ENCODE measurements around the gene EFCAB11. TPM values are rescaled to one million over a fixed set of nuclear protein-coding genes. Genes with fewer than 3 reads are reported as not detected.

EFCAB11 gene
- total RNA-seq, 5 donors from 2014 or later (not counting 1 experiment from before 2014, with no cell fraction given): 1.1 to 2.4 (median 1.5) TPM

DNA sequence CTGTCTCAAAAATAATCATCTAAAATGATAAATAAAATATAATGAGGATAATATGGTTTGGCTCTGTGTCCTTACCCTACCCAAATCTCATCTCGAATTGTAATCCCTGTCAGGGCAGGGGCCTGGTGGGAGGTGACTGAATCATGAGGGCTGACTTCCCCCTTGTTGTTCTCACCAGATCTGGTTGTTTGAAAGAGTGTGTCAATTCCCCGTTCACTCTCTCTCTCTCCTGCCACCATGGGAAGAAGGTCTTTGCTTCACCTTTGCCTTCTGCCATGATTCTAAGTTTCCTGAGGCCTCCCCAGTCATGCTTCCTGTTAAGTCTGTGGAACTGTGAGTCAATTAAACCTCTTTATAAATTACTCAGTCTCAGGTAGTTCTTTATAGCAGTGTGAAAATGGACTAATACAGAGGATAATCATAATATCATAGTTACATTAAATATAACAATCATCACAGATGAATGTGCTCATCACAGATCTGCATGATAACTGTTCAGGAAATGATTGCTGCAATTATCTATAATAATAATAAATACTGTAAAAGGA lies 12.6 kb downstream of the EFCAB11 start:
- Mint-ChIP-seq H3K4me1 (no peaks in the 10 kb centered on the region), H3K27ac (no peak overlapping the region), H3K27me3 (no peaks in the 10 kb centered on the region), H3K9me3 (no peaks in the 10 kb centered on the region), H3K4me3 (no peak overlapping the region), H3K36me3 (no peaks in the 10 kb centered on the region)
- H3K27me3 ChIP-seq (replicated peaks in 1 of 2; ENCODE audit: control insufficient read depth in 2 of 2, extremely low read depth in 1 of 2, insufficient read depth in 2 of 2, low read length in 1 of 2): no peaks in the 10 kb centered on the region
- no peak overlapping the region for H3K4me3 ChIP-seq (ENCODE audit: control insufficient read depth in 1 of 2, extremely low read depth in 1 of 2, low read length in 1 of 2)
- ATAC-seq (replicated peaks in 1 of 4) (no peak), DNase-seq (no peak)
- H3K36me3 ChIP-seq (ENCODE audit: control insufficient read depth in 2 of 2, extremely low read depth in 1 of 2, insufficient read depth in 1 of 2, low read length in 1 of 2): no peaks in the 10 kb centered on the region
- no peaks in the 10 kb centered on the region for H3K4me1 ChIP-seq (ENCODE audit: control insufficient read depth in 1 of 2, extremely low read depth in 1 of 2, insufficient read depth in 2 of 2, low read length in 2 of 2)
- POLR2A ChIA-PET: no interaction called here
- CTCF ChIA-PET: interaction anchor here (0.7 kb wide), 3 partner anchors 32 to 729 kb away, joined by 3 to 4 read pairs (median 4); no protein-coding TSS in a partner anchor
- no CpG with 5 or more reads among the region's 2 CpGs for WGBS (ENCODE audit: insufficient coverage)
- no peaks in the 10 kb centered on the region for H3K9me3 ChIP-seq
- H3K27ac ChIP-seq (ENCODE audit: low read length): no peak overlapping the region

DNA sequence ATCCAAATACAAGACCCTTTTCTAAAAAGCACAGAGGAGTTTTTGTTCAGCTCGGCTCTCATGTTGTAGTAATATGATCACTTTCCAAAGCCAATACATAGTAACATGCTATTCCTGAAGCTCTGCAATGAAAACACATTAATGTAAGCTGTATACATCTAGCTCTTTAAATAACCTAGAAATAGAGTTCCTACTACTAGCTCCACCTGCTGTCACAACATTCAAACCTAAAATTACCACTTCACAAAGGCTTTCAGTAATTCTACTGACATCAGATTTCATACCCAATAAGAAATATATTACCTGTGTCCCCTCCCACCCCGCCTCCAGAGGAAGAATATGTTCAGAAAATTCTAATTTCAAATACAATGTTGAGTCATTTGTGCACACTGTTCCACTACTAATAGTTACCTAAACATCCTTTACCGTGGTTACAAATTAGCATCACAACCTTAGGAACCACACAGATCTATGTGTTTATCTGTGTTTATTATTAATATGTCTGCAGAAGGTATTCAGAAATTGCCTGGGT lies 17.8 kb downstream of the EFCAB11 start:
- no peaks in the 10 kb centered on the region for H3K9me3 ChIP-seq
- Mint-ChIP-seq H3K4me3 (no peak overlapping the region), H3K27ac (no peak overlapping the region), H3K27me3 (no peaks in the 10 kb centered on the region), H3K4me1 (no peaks in the 10 kb centered on the region), H3K36me3 (peaks cover 6% of the 10 kb centered on the region), H3K9me3 (no peaks in the 10 kb centered on the region)
- CTCF ChIA-PET: no interaction called here
- no peaks in the 10 kb centered on the region for H3K4me1 ChIP-seq (ENCODE audit: control insufficient read depth in 1 of 2, extremely low read depth in 1 of 2, insufficient read depth in 2 of 2, low read length in 2 of 2)
- no peak for ATAC-seq (replicated peaks in 1 of 4)
- POLR2A ChIA-PET: no interaction called here
- H3K4me3 ChIP-seq (ENCODE audit: control insufficient read depth in 1 of 2, extremely low read depth in 1 of 2, low read length in 1 of 2): no peak overlapping the region
- H3K36me3 ChIP-seq (ENCODE audit: control insufficient read depth in 2 of 2, extremely low read depth in 1 of 2, insufficient read depth in 1 of 2, low read length in 1 of 2): no peaks in the 10 kb centered on the region
- H3K27me3 ChIP-seq (replicated peaks in 1 of 2; ENCODE audit: control insufficient read depth in 2 of 2, extremely low read depth in 1 of 2, insufficient read depth in 2 of 2, low read length in 1 of 2): no peaks in the 10 kb centered on the region
- no peak overlapping the region for H3K27ac ChIP-seq (ENCODE audit: low read length)
- no CpG with 5 or more reads among the region's 3 CpGs for WGBS (ENCODE audit: insufficient coverage)
- no peak for DNase-seq

DNA sequence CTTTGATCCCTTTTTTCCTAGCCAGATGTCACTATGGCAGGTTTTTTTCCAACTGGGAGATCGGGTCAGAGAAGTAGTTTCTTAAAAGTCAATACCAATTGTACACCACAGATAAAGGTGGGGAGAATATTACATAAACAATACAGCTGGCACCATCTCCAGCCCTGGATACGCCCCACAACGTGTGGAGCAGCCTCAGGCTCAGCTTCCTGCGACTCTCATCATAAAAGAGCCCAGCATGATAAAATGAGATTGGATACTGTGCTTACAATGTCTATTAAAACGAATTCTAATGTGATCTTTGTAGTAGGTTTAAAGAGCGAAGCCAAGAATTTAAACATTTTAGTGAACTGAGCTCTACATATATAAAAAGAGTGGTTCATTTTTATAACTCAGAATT lies 21.5 kb downstream of the EFCAB11 start:
- Mint-ChIP-seq H3K9me3 (no peaks in the 10 kb centered on the region), H3K4me1 (no peaks in the 10 kb centered on the region), H3K4me3 (no peak overlapping the region), H3K36me3 (peaks cover 15% of the 10 kb centered on the region), H3K27ac (no peak overlapping the region), H3K27me3 (no peaks in the 10 kb centered on the region)
- no peaks in the 10 kb centered on the region for H3K9me3 ChIP-seq
- DNase-seq (no peak), ATAC-seq (replicated peaks in 1 of 4) (no peak)
- no CpG with 5 or more reads among the region's 6 CpGs for WGBS (ENCODE audit: insufficient coverage)
- H3K4me1 ChIP-seq (ENCODE audit: control insufficient read depth in 1 of 2, extremely low read depth in 1 of 2, insufficient read depth in 2 of 2, low read length in 2 of 2): no peaks in the 10 kb centered on the region
- H3K27me3 ChIP-seq (replicated peaks in 1 of 2; ENCODE audit: control insufficient read depth in 2 of 2, extremely low read depth in 1 of 2, insufficient read depth in 2 of 2, low read length in 1 of 2): no peaks in the 10 kb centered on the region
- ChIA-PET POLR2A (no interaction called here), CTCF (interaction anchor here in 1 of 2 donors (0.5 to 1.4 kb wide), 4 partner anchors 15 to 1263 kb away, joined by 3 to 6 read pairs (median 3); no protein-coding TSS in a partner anchor)
- no peak overlapping the region for H3K27ac ChIP-seq (ENCODE audit: low read length)
- H3K4me3 ChIP-seq (ENCODE audit: control insufficient read depth in 1 of 2, extremely low read depth in 1 of 2, low read length in 1 of 2): no peak overlapping the region
- no peaks in the 10 kb centered on the region for H3K36me3 ChIP-seq (ENCODE audit: control insufficient read depth in 2 of 2, extremely low read depth in 1 of 2, insufficient read depth in 1 of 2, low read length in 1 of 2)

DNA sequence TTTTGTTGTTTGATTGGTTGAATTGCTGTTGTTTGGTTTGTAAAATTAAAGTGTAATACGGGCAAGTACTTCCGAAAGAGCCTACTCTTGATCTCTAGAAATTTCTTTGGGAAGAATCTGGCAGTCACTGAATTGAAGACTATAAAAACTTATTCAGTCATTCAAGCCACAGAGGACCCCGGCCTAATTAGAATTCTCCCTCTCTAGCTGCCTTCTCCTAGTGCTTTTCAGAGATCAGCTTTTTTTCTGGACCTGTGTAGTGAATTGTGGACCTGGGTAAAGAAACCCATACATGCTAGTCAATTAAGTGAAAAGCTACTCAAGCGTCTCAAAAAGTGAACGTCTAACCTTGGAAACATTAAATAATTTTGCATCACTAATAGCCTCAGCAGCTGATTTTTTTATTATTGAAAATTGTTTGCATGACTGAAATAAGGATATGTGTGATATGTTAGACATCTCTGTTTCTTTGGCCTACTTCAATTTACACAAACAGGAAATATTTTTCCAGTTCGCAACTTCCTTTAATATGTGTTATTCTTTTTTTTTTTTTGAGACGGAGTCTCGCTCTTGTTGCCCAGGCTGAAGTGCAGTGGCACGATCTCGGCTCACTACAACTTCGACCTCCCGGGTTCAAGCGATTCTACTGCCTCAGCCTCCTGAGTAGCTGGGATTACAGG lies 27.2 kb downstream of the EFCAB11 start:
- no peaks in the 10 kb centered on the region for H3K9me3 Mint-ChIP-seq
- WGBS (ENCODE audit: insufficient coverage): 86% methylated on average over 7 of the region's 13 CpGs
- no peak for DNase-seq
- ATAC-seq (replicated peaks in 1 of 4): no peak
- Histone ChIP-seq H3K4me3 (ENCODE audit: control insufficient read depth in 1 of 2, extremely low read depth in 1 of 2, low read length in 1 of 2) (no peak overlapping the region), H3K4me1 (ENCODE audit: control insufficient read depth in 1 of 2, extremely low read depth in 1 of 2, insufficient read depth in 2 of 2, low read length in 2 of 2) (no peaks in the 10 kb centered on the region), H3K27ac (ENCODE audit: low read length) (no peak overlapping the region), H3K36me3 (ENCODE audit: control insufficient read depth in 2 of 2, extremely low read depth in 1 of 2, insufficient read depth in 1 of 2, low read length in 1 of 2) (no peaks in the 10 kb centered on the region), H3K9me3 (no peaks in the 10 kb centered on the region), H3K27me3 (replicated peaks in 1 of 2; ENCODE audit: control insufficient read depth in 2 of 2, extremely low read depth in 1 of 2, insufficient read depth in 2 of 2, low read length in 1 of 2) (no peaks in the 10 kb centered on the region)
- no peaks in the 10 kb centered on the region for H3K27me3 Mint-ChIP-seq
- ChIA-PET POLR2A (no interaction called here), CTCF (no interaction called here)
- no peak overlapping the region for H3K4me3 Mint-ChIP-seq
- no peaks in the 10 kb centered on the region for H3K4me1 Mint-ChIP-seq
- H3K36me3 Mint-ChIP-seq: peaks cover 16% of the 10 kb centered on the region
- no peak overlapping the region for H3K27ac Mint-ChIP-seq

DNA sequence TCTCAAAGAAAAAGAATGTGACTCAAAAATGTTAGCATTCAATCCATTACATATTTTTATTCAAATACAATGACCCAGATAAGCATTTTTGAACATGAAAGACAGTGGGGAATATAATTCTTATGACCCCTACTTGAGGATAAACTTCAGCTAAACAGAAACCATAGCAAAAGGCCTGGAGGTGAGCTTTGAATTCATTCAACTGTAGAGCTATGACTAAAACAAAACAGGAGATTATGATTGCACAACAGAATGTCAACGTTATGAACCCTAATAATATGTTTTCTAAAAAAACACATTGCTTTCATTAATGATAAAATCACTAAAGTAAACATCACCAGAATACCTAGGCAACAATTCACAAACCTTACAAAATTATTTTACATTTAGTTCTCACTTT lies 27.8 kb downstream of the EFCAB11 start:
- Mint-ChIP-seq H3K27ac (no peak overlapping the region), H3K9me3 (no peaks in the 10 kb centered on the region), H3K27me3 (no peaks in the 10 kb centered on the region), H3K36me3 (peaks cover 16% of the 10 kb centered on the region), H3K4me3 (no peak overlapping the region), H3K4me1 (no peaks in the 10 kb centered on the region)
- POLR2A ChIA-PET: no interaction called here
- no peaks in the 10 kb centered on the region for H3K36me3 ChIP-seq (ENCODE audit: control insufficient read depth in 2 of 2, extremely low read depth in 1 of 2, insufficient read depth in 1 of 2, low read length in 1 of 2)
- H3K9me3 ChIP-seq: no peaks in the 10 kb centered on the region
- WGBS (ENCODE audit: insufficient coverage): no CpG with 5 or more reads among the region's 1 CpG
- ATAC-seq (replicated peaks in 1 of 4) (no peak), DNase-seq (no peak)
- no peaks in the 10 kb centered on the region for H3K4me1 ChIP-seq (ENCODE audit: control insufficient read depth in 1 of 2, extremely low read depth in 1 of 2, insufficient read depth in 2 of 2, low read length in 2 of 2)
- H3K4me3 ChIP-seq (ENCODE audit: control insufficient read depth in 1 of 2, extremely low read depth in 1 of 2, low read length in 1 of 2): no peak overlapping the region
- CTCF ChIA-PET: no interaction called here
- no peak overlapping the region for H3K27ac ChIP-seq (ENCODE audit: low read length)
- H3K27me3 ChIP-seq (replicated peaks in 1 of 2; ENCODE audit: control insufficient read depth in 2 of 2, extremely low read depth in 1 of 2, insufficient read depth in 2 of 2, low read length in 1 of 2): no peaks in the 10 kb centered on the region

DNA sequence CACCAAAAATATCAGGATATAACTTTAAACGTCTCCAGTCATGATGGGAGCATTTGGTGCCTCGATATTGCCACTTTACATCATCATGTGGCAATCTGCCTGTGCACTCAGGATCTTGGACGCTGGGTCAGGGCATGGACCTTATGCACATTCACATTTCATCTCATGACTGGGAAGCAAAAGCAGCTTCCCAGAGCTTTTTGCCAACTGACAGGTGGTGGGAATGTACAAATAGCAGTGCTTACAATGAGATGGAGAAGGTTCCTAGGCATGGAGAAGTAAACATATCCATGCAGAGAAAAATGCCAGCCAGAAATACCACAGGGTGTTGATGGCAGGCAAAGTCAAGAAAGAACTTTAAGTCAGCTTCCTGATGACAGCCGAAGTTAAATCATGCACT lies 30.3 kb downstream of the EFCAB11 start:
- ATAC-seq (replicated peaks in 1 of 4): no peak
- Histone ChIP-seq H3K27me3 (replicated peaks in 1 of 2; ENCODE audit: control insufficient read depth in 2 of 2, extremely low read depth in 1 of 2, insufficient read depth in 2 of 2, low read length in 1 of 2) (no peaks in the 10 kb centered on the region), H3K4me3 (ENCODE audit: control insufficient read depth in 1 of 2, extremely low read depth in 1 of 2, low read length in 1 of 2) (no peak overlapping the region), H3K36me3 (ENCODE audit: control insufficient read depth in 2 of 2, extremely low read depth in 1 of 2, insufficient read depth in 1 of 2, low read length in 1 of 2) (no peaks in the 10 kb centered on the region), H3K27ac (ENCODE audit: low read length) (no peak overlapping the region), H3K4me1 (ENCODE audit: control insufficient read depth in 1 of 2, extremely low read depth in 1 of 2, insufficient read depth in 2 of 2, low read length in 2 of 2) (no peaks in the 10 kb centered on the region), H3K9me3 (no peaks in the 10 kb centered on the region)
- no peaks in the 10 kb centered on the region for H3K4me1 Mint-ChIP-seq
- H3K4me3 Mint-ChIP-seq: no peak overlapping the region
- H3K27ac Mint-ChIP-seq: no peak overlapping the region
- H3K9me3 Mint-ChIP-seq: no peaks in the 10 kb centered on the region
- ChIA-PET POLR2A (no interaction called here), CTCF (no interaction called here)
- WGBS (ENCODE audit: insufficient coverage): 33% methylated on average over 1 of the region's 4 CpGs
- peaks cover 8% of the 10 kb centered on the region for H3K36me3 Mint-ChIP-seq
- no peak for DNase-seq
- H3K27me3 Mint-ChIP-seq: no peaks in the 10 kb centered on the region

Measured in T-cell (primary cell).